HG03097 (cell line): ENCODE data around the gene PRMT7.

Experiments used
- ATAC-seq: cut with Tn5 transposase; IDR thresholded peaks from one replicate; pipeline ENCODE4 v1.9.1; 2021; ENCODE audit not compliant: unreplicated experiment, low FRiP score

The PRMT7 gene

DNA sequence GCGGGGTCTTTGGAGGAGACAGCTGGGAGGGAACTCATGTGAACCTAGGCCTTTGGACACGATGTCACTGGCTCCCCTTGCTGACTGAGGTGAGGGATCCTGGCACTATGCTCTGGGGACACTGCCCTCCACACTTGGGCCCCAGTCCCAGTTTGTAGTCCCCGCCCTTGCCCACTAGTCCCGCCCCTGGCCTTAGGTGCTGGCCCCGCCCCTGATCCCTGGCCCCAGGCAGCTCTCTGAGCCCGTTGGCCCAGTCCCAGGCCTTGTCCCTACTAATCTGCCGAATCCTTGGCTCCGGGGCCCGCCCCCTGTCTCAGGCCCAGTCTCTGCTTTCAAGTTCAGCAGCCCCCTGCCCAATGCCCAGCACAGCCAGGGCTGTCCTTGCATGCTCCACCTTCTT lies 76.5 kb downstream of the PRMT7 start:
- ATAC-seq: no peak

- no peak for ATAC-seq
Observed at GRCh38 chr16:68388124-68388523, 77.3 kb downstream of the PRMT7 start.

DNA sequence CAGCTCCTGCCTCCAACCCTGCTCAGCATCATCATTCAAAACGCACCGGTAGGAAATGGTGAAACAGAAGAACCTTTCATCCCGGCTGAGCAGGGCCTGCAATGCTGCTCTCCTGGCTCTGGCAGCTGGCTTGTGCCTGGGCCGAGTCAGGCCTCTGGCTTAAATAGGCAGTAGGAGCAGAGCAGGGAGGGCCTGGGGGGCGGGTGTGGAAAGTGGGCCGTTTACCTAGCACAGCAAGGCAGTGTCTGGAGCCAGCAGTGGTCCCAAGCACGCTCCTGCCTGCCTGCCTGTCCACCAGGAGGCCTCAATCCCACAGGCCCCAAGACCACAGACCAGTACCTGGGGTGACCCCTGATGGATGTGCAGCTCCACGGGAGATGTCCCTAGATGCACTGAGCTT lies 78.2 kb downstream of the PRMT7 start:
- ATAC-seq: no peak

- no peak for ATAC-seq
Observed at GRCh38 chr16:68389750-68390371, 79.0 kb downstream of the PRMT7 start.

DNA sequence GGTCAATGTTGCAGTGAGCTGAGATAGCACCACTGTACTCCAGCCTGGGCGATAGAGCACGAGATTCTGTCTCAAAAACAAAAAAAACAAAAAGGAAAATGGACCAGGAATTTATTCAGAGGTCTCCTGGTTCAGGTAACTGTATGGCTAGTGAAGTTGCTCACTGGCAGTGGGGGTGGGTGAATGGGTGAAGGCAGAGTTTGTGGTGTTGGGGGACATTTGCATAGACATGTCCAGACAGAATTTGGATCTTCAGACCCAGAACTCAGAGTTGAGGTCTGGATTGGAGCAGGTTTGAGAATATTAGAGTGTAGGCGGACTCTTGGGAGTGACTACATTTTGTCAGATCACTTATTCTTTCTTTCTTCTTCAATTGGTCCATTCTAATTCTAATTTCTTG lies 82.5 kb downstream of the PRMT7 start:
- no peak for ATAC-seq

DNA sequence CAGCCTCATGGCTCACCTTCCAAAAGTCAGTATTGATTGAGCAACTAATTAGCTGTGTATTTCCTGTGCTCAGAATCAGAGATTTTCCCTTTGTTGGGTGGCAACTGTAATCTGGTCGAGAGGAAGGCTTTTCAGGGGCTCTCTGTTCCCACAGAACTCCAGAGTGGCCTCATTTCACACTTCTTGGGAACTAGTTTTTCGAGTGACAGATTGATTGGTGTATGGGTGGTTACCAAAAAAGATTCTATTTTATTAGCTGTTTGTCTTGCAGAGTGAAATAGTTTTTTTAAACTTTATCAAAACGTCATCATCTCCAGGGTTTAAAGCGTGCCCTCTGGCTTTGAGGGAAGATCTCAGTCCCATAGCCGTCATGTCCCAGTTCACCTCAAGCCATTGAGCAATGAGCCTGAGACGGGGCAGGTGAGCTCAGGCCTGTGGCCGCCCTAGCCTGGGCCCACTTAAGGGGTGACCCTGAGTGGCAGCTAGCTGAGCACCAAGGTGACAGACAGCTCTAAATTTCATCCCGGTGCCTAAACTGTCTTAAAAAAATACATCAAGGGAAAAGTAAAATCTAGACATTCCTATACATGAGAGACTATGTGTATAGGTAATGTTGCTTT lies 84.5 kb downstream of the PRMT7 start:
- ATAC-seq: no peak

- no peak for ATAC-seq
Observed at GRCh38 chr16:68395815-68396214, 85.0 kb downstream of the PRMT7 start.

GRCh38 chr16:68396481-68396880 lies 85.7 kb downstream of the PRMT7 start:
- no peak for ATAC-seq

GRCh38 chr16:68397710-68398201 lies 86.9 kb downstream of the PRMT7 start:
- ATAC-seq: no peak

- ATAC-seq: no peak
Observed at GRCh38 chr16:68399456-68399855, 88.6 kb downstream of the PRMT7 start.

DNA sequence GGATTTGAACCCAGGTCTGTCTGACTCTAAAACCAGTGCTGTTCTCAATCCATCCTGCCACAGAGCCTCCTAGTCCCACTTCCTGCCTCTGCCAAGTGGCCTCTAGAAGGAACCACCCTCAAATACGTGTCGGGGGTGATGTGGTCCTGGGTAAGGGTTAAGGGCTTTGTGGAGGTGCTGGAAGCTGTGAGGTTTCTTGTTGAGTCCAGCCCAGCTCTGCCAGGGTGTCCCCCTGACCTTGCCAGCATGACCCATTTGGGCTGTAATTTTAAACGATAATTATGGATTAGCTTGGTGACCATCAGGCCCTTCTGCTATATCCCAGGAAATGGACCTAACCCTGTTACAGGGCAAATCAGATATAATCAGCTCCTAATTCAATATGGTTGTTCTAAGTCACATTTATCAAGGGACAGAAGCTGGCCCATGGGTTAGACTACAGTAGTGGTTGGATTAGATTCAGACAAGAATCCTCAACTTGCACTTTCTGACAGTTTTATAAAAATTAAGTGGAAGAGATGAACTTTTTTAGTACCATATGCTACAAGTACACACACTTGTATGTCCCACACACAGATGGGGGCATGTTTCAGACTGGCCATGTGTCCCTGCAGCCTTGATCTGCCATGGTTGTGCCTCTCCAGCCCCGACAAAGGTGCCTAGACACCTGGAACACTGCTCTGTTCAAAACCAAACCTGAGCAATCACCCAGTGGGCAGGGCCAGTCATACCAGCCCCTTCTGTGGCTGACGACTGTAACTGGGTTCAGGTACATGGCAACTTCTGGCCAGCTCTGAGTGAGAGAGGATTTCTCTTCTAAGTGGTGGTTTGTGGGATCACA lies 89.5 kb downstream of the PRMT7 start:
- ATAC-seq: no peak

DNA sequence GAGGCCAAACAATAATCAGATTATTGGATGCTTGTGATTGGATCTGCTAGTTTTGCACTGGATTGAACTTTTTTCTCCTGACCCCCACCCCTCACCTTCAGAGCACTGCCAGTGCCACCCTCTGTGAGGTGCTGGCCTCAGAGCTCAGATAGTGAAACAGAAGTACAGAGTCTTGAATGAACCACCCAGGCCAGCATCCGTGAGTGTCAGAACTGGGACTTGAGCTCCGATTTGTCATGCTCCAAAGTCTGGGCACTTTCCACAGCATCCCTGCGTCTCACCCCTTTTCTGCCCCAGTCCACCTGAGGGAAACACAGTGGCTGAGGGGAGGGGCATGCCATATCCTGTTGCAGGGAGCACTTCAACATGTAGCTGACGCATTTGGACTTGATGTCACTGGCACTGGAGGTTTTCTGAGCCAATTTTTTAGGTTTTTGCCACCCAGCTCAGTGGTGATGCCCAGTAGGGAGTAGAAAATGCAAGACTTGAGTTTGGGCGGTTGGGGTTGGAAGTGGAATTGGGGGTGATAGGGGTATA lies 90.2 kb downstream of the PRMT7 start:
- ATAC-seq: no peak

DNA sequence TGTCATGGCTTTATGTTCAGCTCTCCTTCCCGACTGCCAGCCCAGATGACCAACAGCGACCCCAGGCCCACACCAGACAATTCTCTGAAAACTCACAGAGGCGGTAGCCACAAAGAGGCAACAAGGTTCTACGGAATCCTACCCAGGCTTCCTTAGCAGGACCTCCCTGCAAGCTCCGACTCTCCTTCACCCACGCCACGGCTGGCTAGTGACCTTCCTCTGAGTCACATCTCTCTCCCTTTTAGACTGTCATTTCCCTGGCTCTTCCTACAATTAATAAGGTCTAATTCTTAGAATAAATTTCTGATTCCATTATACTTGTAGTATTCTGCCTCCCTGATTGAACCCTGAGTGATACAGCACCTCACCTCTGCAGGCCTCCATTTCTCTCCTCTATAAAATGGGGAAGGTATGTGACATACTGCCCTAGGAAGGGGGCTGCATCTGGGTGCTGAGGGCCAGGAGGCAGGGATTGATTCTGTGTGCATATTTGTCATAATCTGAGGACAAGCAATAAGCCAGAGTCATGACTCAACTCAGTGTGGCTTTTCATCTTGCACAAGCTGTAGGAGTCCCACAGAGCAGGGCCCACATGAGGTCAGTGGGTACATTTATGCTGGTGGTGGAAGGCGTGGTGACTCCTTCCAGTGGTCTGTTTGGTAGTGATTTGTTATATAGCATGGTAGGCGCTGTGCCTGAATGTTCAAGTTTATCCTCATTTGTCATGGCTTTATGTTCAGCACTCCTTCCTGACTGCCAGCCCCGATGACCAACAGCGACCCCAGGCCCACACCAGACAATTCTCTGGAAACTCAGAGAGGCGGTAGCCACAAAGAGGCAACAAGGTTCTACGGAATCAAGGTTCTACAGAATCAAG lies 91.3 kb downstream of the PRMT7 start:
- ATAC-seq: no peak

DNA sequence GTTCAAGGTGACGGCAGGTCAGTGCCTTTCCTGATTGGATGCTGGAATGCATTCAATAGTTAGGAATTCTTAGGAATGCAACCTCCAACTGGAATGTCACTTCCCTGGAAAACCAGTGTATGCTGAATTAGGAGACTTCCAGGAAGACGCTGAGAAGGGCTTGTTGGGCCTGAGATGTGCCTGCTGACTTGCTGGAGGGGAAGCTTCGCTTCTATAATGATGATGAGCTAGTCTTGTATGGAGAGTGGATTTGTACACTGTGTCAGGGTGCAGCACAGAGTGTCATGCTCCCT lies 91.9 kb downstream of the PRMT7 start:
- ATAC-seq: no peak

GRCh38 chr16:68403177-68403576 lies 92.4 kb downstream of the PRMT7 start:
- ATAC-seq: no peak

DNA sequence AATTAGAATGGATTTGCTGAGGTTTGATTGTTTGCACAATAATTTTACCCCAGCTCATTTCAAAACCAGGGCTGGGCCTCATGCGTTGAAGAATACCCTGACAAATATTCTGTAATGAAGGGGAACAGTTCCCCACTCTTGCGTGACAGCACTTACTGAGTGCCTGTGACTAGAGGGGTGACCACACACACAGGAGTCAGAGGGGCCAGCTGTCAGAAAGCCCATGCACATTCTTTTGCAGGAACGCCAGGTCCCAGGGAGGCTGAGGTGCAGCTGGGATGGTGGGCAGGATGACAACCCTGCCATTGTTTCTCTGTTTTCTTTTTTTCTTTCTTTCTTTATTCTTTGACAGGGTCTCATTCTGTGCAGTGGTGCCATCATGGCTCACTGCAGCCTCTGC lies 92.9 kb downstream of the PRMT7 start:
- ATAC-seq: no peak

DNA sequence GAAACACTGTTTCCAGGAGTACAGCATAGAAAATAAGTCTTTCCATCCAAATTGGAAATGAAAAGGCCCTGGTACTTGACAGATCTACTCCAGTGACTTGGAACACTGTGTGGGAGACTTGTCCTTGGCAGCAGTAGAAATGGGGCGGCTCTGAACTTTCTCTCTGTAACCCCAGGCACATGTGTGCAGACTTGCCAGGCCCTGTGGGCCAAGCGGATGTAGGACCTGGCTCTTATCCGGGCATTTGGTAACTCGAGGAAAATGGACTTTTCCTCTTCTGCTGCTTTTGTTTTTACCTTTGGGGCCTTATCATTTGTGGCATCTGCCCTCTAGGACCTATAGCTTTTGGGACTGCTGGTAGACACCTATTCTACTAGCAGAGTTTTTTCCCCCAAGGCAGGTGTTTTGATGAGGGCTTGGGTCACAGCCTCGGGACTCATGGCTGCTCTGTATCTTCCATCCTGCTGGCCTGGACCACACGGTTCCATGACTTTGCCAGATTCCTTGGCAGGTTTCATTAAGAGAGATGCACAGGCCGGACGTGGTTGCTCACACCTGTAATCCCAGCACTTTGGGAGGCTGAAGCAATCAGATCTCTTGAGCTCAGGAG lies 94.0 kb downstream of the PRMT7 start:
- no peak for ATAC-seq

GRCh38 chr16:68406458-68407152 lies 95.8 kb downstream of the PRMT7 start:
- ATAC-seq: no peak
